Spleen (tissue), 7 donors: ENCODE measurements around the gene OR9Q1.

Experiments used
- CTCF ChIP-seq, 11 experiments: fragments of 200-600 bp in 7 of 11; fragments of 450-650 bp in 4 of 11; sonication (generic) in 4 of 11; IDR thresholded peaks in 8 of 11; conservative IDR thresholded peaks in 3 of 11; 1 replicate in 7 of 11; 2 replicates in 4 of 11; pipeline versions ENCODE4 v1.4.0 to v1.8.0; 2016 to 2021; ENCODE audit warnings: antibody characterized with exemption in 11 of 11, inconsistent platforms in 4 of 11, mild to moderate bottlenecking in 1 of 11
- POLR2A ChIP-seq, 3 donors: fragments of 450-650 bp; IDR thresholded peaks; one replicate each; pipeline ENCODE4 v1.5.1; 2017; ENCODE audit warnings: antibody characterized with exemption in 3 of 3, mild to moderate bottlenecking in 1 of 3
- donor health status: DM: no; HTN: no; CAD: no; lungs with moderate emphysema.
- donor health status: DM: no; HTN: no; CAD: no.
- donor health status: DM: no; HTN: no; CAD: no.

DNA sequence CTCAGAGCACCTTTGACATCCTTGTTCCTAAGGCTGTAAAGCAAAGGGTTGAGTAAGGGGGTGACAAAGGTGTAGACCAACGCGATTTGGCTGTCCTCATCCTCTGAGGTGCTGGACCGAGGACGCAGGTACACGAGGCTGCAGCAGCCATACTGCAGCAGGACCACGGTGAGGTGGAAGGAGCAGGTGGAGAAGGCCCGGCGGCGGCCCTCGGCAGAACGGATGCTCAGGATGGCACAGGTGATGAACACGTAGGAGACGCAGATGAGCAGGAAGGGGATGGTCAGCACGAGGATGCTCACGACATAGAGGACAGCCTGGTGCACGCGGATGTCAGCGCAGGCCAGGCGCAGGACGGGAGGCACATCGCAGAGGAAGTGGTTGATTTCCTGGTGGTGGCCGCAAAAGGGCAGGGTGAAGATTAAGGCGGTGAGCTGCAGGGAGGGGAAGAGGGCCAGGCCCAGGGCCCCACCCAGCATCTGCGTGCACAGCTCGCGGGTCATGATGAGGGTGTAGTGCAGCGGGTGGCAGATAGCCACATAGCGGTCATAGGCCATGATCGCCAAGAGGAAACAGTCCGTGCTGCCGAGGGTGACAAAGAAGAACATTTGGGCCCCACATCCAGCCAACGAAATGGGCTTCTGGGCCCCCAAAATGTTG lies 204.4 kb downstream of the OR9Q1 start:
- TF ChIP-seq POLR2A (IDR thresholded peaks at IDR 0.05), result no peak
- TF ChIP-seq CTCF (IDR thresholded peaks at IDR 0.05 in 8 of 11, conservative IDR thresholded peaks at IDR 0.05 in 3 of 11), result no peak
